Osteocyte (in vitro differentiated cells): ENCODE data around the gene SMAD2. TPM values are rescaled to one million over a fixed set of nuclear protein-coding genes. Genes with fewer than 3 reads are reported as not detected.

Experiments
- DNase-seq: peaks from one replicate; pipeline ENCODE4 v3.0.0; 2021; ENCODE audit warnings: mixed read lengths; ENCODE audit not compliant: unreplicated experiment; ENCODE audit errors: extremely low spot score
- H3K27ac Mint-ChIP-seq: one replicate; pipeline ENCODE4 v1.8.0; 2021; ENCODE audit warnings: mild to moderate bottlenecking, mixed read lengths; ENCODE audit not compliant: unreplicated experiment
- H3K27me3 Mint-ChIP-seq: one replicate; pipeline ENCODE4 v1.8.0; 2021; ENCODE audit warnings: mixed read lengths; ENCODE audit not compliant: unreplicated experiment
- H3K36me3 Mint-ChIP-seq: one replicate; pipeline ENCODE4 v1.8.0; 2021; ENCODE audit warnings: mixed read lengths; ENCODE audit not compliant: unreplicated experiment
- H3K4me1 Mint-ChIP-seq: one replicate; pipeline ENCODE4 v1.8.0; 2021; ENCODE audit warnings: mixed read lengths; ENCODE audit not compliant: unreplicated experiment
- H3K4me3 Mint-ChIP-seq: one replicate; pipeline ENCODE4 v1.8.0; 2021; ENCODE audit warnings: mild to moderate bottlenecking, moderate library complexity, mixed read lengths; ENCODE audit not compliant: unreplicated experiment
- H3K9me3 Mint-ChIP-seq: one replicate; pipeline ENCODE4 v1.8.0; 2021; ENCODE audit warnings: mixed read lengths; ENCODE audit not compliant: unreplicated experiment
- CTCF ChIP-seq: fragments of 200-600 bp; sonication (generic); IDR thresholded peaks from 2 replicates; pipeline ENCODE4 v1.5.0; 2021; ENCODE audit warnings: antibody characterized with exemption, mild to moderate bottlenecking, moderate library complexity
- total RNA-seq: library from RNA; stranded (reverse); gene quantifications from 2 replicates; pipeline ENCODE4 v1.2.1, GENCODE V29; 2021

The SMAD2 gene
- total RNA-seq, 1 donor from 2014 or later: 147 TPM

GRCh38 chr18:47791461-47791985 is 138.9 kb downstream of the SMAD2 start:
- Mint-ChIP-seq H3K27me3 (peaks cover 43% of the 10 kb centered on the region), H3K36me3 (no peaks in the 10 kb centered on the region), H3K4me3 (no peak overlapping the region), H3K9me3 (peaks cover under 1% of the 10 kb centered on the region), H3K4me1 (peaks cover 12% of the 10 kb centered on the region), H3K27ac (no peak overlapping the region)
- no peak for DNase-seq
- TF ChIP-seq CTCF: no peak

GRCh38 chr18:47790036-47790435 is 140.4 kb downstream of the SMAD2 start:
- TF ChIP-seq CTCF: no peak
- Mint-ChIP-seq H3K4me1 (peaks cover 3% of the 10 kb centered on the region), H3K36me3 (no peaks in the 10 kb centered on the region), H3K9me3 (peaks cover 13% of the 10 kb centered on the region), H3K4me3 (no peak overlapping the region), H3K27ac (no peak overlapping the region), H3K27me3 (peaks cover 43% of the 10 kb centered on the region)
- no peak for DNase-seq

- H3K9me3 Mint-ChIP-seq: peaks cover 21% of the 10 kb centered on the region
These were observed 141.8 kb downstream of the SMAD2 start for GRCh38 chr18:47788621-47789020.

DNA sequence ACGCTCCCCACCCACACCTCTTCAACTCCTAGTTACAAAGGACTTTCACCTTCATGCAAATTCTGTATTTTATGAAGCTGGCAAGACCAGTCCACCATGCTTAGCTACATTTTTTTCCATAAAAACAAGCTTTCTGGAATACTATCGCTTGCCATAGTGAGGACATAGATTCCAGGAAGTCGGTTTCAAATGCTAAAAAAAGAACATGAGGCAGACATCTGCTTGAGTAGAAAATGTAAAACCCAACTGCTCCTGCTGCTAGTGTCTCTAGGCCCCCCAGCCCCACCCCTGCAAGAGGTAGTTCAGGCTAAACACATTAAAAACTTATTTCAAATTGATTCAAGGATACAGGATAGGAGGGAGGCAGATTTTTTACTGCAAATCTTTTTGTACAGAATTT is 148.9 kb downstream of the SMAD2 start:
- H3K4me1 Mint-ChIP-seq: no peaks in the 10 kb centered on the region
- H3K36me3 Mint-ChIP-seq: peaks cover 2% of the 10 kb centered on the region

More at GRCh38 chr18:47788621-47789020, 141.8 kb downstream of the SMAD2 start:
- Mint-ChIP-seq H3K27ac (no peak overlapping the region), H3K36me3 (peaks cover 2% of the 10 kb centered on the region), H3K4me1 (no peaks in the 10 kb centered on the region), H3K4me3 (no peak overlapping the region), H3K27me3 (peaks cover 33% of the 10 kb centered on the region)
- no peak for TF ChIP-seq CTCF
- no peak for DNase-seq

More for the DNA sequence above, 148.9 kb downstream of the SMAD2 start:
- H3K4me3 Mint-ChIP-seq: no peak overlapping the region
- no peak for DNase-seq
- no peak for TF ChIP-seq CTCF
- peaks cover 22% of the 10 kb centered on the region for H3K27me3 Mint-ChIP-seq
- H3K9me3 Mint-ChIP-seq: peaks cover 21% of the 10 kb centered on the region
- no peak overlapping the region for H3K27ac Mint-ChIP-seq
